HepG2 (cell line): ENCODE data around the gene AXIN1. TPM values are rescaled to one million over a fixed set of nuclear protein-coding genes. Genes with fewer than 3 reads are reported as not detected.
A peak's percentile ranks its signal among the peaks of the same experiment; 100 is the strongest.

Experiments
- FOXK1 ChIP-seq: sonication (generic); formaldehyde crosslinking; IDR thresholded peaks from 2 replicates; pipeline ENCODE4 v1.4.0; 2020; ENCODE audit warnings: low read depth, missing genetic modification reagents, borderline replicate concordance
- SAP130 ChIP-seq: IDR thresholded peaks from 2 replicates; pipeline ENCODE4 v1.6.1; 2016; ENCODE audit warnings: low read depth
- ZNF569 ChIP-seq: sonication (generic); formaldehyde crosslinking; IDR thresholded peaks from 2 replicates; pipeline ENCODE4 v1.5.0; 2020; ENCODE audit warnings: mild to moderate bottlenecking, missing genetic modification reagents, moderate library complexity, borderline replicate concordance
- ZNF687 ChIP-seq: sonication (generic); formaldehyde crosslinking; IDR thresholded peaks from 2 replicates; pipeline ENCODE4 v1.5.1; 2020; ENCODE audit warnings: mild to moderate bottlenecking, missing genetic modification reagents, moderate library complexity
- ZNF878 ChIP-seq: sonication (generic); formaldehyde crosslinking; IDR thresholded peaks from 2 replicates; pipeline ENCODE4 v1.8.1; 2023; ENCODE audit warnings: mild to moderate bottlenecking, missing genetic modification reagents, moderate library complexity
- polyA plus RNA-seq, 8 experiments: library from polyadenylated mRNA; depleted of rRNA in 3 of 8; stranded (reverse) in 7 of 8; unstranded in 1 of 8; fragments of >200 nt; fragmentation: Illumina TruSeq in 4 of 8; extraction: Trizol in 4 of 8; gene quantifications; 2 replicates each; pipeline versions ENCODE4 v1.2.1 to v1.2.3, GENCODE V29; 2011 to 2016; ENCODE audit warnings: low read depth in 4 of 8, missing spikeins in 1 of 8, mixed read lengths in 1 of 8; ENCODE audit not compliant: insufficient read depth in 1 of 8
- total RNA-seq, 5 experiments: library from RNA; depleted of rRNA; stranded (reverse); fragments of >200 nt; fragmentation: Illumina TruSeq; extraction: Trizol; gene quantifications; 2 replicates each; pipeline ENCODE4 v1.2.3, GENCODE V29; 2016; ENCODE audit warnings: low read depth in 1 of 5
- TF ChIP-seq, protein P1 (sequence below): sonication (generic); formaldehyde crosslinking; IDR thresholded peaks from 2 replicates; pipeline ENCODE4 v1.5.0; 2020; ENCODE audit warnings: mild to moderate bottlenecking, missing genetic modification reagents, borderline replicate concordance
- TF ChIP-seq, protein P2 (sequence below): sonication (generic); formaldehyde crosslinking; conservative IDR thresholded peaks from 2 replicates; pipeline ENCODE4 v1.4.0; 2020; ENCODE audit warnings: mild to moderate bottlenecking, missing genetic modification reagents, moderate library complexity

Gene AXIN1
- total and polyA plus RNA-seq, 2 of the 13 experiments (the other 11 are each of a cell fraction or from before 2014, with no cell fraction given), result 24.0 to 26.0 TPM

DNA sequence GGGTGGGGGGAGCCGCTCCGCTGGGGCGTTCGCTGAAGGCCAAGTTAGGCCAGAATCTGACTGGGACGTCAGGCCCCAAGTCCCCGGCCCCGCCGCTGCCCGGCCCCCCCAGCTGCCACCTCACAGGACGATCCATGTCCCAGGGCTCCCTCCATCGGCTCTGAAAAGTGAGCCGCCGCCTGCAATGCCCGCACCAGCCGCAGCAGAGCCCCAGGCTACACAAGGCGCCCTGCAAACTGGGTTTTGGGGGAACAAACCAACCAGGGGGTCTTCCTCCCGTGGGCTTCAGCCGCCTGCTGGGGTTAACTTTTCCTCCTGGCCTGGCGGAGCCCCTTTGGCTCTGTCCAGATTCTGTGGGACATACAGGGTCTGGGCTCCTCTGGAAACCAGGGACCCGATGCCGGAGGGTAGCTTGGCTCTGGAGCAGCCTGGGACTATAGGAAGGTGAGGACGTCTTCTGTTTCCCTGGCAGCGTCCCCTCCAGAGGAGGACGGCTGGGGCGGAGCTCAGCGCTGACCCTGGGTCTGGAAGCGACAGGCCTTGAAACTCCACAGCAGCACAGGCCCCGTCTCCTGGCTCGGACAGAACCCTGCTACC lies 45.3 kb upstream of the AXIN1 start (continued):
- TF ChIP-seq, protein P1, sequence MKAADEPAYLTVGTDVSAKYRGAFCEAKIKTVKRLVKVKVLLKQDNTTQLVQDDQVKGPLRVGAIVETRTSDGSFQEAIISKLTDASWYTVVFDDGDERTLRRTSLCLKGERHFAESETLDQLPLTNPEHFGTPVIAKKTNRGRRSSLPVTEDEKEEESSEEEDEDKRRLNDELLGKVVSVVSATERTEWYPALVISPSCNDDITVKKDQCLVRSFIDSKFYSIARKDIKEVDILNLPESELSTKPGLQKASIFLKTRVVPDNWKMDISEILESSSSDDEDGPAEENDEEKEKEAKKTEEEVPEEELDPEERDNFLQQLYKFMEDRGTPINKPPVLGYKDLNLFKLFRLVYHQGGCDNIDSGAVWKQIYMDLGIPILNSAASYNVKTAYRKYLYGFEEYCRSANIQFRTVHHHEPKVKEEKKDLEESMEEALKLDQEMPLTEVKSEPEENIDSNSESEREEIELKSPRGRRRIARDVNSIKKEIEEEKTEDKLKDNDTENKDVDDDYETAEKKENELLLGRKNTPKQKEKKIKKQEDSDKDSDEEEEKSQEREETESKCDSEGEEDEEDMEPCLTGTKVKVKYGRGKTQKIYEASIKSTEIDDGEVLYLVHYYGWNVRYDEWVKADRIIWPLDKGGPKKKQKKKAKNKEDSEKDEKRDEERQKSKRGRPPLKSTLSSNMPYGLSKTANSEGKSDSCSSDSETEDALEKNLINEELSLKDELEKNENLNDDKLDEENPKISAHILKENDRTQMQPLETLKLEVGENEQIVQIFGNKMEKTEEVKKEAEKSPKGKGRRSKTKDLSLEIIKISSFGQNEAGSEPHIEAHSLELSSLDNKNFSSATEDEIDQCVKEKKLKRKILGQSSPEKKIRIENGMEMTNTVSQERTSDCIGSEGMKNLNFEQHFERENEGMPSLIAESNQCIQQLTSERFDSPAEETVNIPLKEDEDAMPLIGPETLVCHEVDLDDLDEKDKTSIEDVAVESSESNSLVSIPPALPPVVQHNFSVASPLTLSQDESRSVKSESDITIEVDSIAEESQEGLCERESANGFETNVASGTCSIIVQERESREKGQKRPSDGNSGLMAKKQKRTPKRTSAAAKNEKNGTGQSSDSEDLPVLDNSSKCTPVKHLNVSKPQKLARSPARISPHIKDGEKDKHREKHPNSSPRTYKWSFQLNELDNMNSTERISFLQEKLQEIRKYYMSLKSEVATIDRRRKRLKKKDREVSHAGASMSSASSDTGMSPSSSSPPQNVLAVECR (CRISPR knock-in tag), result peak; percentile 58; the same call in 1 of the 2 replicates
- TF ChIP-seq, protein P2, sequence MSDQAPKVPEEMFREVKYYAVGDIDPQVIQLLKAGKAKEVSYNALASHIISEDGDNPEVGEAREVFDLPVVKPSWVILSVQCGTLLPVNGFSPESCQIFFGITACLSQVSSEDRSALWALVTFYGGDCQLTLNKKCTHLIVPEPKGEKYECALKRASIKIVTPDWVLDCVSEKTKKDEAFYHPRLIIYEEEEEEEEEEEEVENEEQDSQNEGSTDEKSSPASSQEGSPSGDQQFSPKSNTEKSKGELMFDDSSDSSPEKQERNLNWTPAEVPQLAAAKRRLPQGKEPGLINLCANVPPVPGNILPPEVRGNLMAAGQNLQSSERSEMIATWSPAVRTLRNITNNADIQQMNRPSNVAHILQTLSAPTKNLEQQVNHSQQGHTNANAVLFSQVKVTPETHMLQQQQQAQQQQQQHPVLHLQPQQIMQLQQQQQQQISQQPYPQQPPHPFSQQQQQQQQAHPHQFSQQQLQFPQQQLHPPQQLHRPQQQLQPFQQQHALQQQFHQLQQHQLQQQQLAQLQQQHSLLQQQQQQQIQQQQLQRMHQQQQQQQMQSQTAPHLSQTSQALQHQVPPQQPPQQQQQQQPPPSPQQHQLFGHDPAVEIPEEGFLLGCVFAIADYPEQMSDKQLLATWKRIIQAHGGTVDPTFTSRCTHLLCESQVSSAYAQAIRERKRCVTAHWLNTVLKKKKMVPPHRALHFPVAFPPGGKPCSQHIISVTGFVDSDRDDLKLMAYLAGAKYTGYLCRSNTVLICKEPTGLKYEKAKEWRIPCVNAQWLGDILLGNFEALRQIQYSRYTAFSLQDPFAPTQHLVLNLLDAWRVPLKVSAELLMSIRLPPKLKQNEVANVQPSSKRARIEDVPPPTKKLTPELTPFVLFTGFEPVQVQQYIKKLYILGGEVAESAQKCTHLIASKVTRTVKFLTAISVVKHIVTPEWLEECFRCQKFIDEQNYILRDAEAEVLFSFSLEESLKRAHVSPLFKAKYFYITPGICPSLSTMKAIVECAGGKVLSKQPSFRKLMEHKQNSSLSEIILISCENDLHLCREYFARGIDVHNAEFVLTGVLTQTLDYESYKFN (CRISPR knock-in tag), result no peak
- TF ChIP-seq SAP130 (CRISPR knock-in tag) (0 out of 2 replicates have a peak, but pooled peaks have one; percentile 10), ZNF569 (CRISPR knock-in tag) (no peak), ZNF878 (CRISPR knock-in tag) (no peak), ZNF687 (CRISPR knock-in tag) (peak; percentile 62), FOXK1 (CRISPR knock-in tag) (no peak)
